Choroid plexus epithelial cell (primary cell): ENCODE data around the gene SLC16A7.

ENCODE experiments used
- DNase-seq: peaks from one replicate; pipeline ENCODE4 v3.0.0-alpha.2; 2010; ENCODE audit warnings: low read depth
- H3K4me3 ChIP-seq: 2 replicates; pipeline ENCODE4 v1.5.1; 2011; ENCODE audit warnings: low read depth, mild to moderate bottlenecking, control low read depth, low read length, moderate library complexity
- TF ChIP-seq, protein P1 (sequence below): conservative IDR thresholded peaks from 2 replicates; pipeline ENCODE4 v1.5.1; 2011; ENCODE audit warnings: low read depth, mild to moderate bottlenecking, control low read depth, inconsistent platforms, low read length, moderate library complexity

Gene SLC16A7

DNA sequence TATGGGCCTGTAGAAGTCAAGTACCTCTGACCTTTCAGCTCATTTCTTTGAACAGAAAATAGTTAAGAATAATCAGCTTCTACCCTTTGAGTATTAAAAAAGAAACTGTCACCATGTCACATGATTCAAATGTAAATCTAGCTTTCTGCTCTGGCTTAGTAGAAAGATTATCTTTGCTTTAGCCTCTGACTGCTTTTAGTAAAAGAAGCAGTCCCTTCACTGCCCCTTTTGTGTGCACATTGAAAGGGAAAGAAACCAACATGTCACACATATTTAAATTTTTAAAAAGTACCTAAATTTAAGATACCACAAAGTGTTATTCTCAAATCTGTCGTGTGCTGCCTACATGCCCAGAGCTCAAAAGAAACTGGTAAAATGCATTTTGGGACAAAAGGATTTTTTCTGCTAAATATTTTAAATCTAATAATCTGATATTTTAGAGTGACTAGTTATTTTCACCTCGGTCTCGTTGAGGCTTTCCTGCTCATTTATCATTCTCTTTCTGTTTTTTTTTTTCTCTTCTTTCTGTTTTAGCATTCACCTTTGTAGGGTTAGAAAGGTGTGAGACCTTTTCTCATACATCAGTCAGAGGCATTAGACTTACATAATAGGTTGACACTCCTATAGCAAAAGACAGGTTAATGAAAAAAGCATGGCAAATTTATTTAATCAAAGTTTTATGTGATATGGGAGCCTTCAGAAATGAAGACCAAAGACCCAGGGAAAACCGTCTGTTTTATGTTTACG, 41.3 kb downstream of the SLC16A7 start:
- TF ChIP-seq, protein P1, sequence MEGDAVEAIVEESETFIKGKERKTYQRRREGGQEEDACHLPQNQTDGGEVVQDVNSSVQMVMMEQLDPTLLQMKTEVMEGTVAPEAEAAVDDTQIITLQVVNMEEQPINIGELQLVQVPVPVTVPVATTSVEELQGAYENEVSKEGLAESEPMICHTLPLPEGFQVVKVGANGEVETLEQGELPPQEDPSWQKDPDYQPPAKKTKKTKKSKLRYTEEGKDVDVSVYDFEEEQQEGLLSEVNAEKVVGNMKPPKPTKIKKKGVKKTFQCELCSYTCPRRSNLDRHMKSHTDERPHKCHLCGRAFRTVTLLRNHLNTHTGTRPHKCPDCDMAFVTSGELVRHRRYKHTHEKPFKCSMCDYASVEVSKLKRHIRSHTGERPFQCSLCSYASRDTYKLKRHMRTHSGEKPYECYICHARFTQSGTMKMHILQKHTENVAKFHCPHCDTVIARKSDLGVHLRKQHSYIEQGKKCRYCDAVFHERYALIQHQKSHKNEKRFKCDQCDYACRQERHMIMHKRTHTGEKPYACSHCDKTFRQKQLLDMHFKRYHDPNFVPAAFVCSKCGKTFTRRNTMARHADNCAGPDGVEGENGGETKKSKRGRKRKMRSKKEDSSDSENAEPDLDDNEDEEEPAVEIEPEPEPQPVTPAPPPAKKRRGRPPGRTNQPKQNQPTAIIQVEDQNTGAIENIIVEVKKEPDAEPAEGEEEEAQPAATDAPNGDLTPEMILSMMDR, result no peak
- no peak for DNase-seq

DNA sequence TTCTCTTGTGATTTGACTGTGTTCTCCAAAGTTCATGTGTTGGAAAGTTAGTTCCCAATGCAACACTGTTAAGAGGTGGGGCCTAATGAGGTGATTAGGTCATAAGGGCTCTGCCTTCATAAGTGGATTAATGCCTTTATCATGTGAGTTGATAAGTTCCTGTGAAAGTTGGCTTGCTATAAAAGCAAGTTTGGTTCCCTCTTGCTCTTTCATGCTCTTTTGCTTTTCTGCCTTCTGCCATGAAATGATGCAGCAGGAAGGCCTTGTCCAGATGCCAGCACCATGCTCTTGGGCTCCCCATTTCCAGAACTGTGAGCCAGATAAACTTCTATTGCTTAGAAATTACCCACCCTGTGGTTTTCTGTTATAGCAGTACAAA, 41.9 kb downstream of the SLC16A7 start:
- H3K4me3 ChIP-seq, result no peak overlapping the region
- no peak for DNase-seq
- TF ChIP-seq, protein P1, result no peak

More for the DNA sequence above, 41.3 kb downstream of the SLC16A7 start:
- H3K4me3 ChIP-seq, result no peak overlapping the region

DNA sequence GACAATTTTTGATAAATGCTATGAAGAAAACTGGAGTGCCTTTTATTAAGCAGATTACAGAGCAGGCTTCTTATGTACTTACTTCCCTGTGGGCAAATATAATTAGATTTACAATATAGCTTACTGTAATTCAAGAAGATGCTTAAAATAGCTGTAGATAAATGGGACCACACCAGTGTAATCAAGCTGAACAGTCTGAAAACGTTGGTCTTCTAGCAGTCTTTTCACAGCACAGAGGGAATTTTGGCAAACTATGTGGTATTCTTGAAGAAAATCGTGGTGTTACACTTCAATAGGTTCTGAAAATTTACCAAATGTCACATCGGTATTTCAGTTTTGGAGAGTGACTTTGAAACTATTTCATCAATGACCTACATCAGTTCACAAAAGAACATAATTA, 47.7 kb downstream of the SLC16A7 start:
- TF ChIP-seq, protein P1, result no peak
- no peak for DNase-seq
- no peak overlapping the region for H3K4me3 ChIP-seq

DNA sequence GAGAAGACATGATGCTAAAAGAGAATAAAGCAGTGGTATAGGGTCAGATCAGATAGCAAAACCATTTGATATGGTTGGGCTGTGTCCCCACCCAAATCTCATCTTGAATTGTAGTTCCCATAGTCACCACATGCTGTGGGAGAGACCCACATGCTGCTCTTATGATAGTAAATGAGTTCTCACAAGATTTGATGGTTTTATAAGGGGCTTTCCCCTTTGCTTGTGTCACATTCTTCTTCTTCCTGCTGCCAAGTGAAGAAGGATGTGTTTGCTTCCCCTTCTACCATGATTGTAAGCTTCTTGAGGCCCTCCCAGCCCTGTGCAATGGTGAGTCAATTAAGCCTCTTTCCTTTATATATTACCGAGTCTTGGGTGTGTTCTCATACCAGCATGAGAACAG, 49.4 kb downstream of the SLC16A7 start:
- TF ChIP-seq, protein P1, result no peak
- no peak for DNase-seq
- H3K4me3 ChIP-seq, result no peak overlapping the region

DNA sequence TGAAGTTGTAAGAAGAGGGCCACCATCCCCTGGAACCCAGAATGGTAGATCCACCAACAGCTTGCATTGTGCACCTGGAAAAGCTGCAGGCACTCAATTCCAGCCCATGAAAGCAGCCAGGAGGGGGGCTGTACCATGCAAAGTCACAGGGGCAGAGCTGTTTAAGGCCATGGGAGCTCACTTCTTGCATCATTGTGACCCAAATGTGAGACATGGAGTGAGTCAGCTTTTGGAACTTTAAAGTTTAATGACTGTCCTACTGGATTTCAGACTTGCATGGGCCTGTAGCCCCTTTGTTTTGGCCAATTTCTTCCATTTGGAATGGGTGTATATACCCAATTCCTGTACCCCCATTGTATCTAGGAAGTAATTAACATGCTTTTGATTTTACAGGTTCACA, 50.8 kb downstream of the SLC16A7 start:
- DNase-seq, result no peak
- TF ChIP-seq, protein P1, result no peak
- H3K4me3 ChIP-seq, result no peak overlapping the region

DNA sequence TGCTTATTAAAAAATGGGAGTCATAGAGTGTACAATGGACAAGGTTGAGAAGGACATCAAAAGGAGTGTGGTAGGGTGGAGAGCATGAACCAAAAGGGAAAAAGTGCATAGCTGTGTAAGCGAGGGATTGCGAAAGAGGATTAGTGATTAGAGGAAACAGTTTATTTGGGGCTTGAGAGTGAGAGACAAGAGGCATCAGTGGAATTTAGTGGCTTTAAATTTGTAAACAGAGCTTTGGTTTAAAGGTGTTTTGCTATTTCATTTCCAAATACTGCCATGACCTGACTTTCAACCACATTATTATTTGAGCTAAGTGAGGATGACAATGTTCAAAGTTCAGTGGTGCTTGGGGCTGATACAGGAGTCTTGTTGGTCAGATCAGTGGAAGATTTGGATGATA, 53.4 kb downstream of the SLC16A7 start:
- TF ChIP-seq, protein P1, result no peak
- H3K4me3 ChIP-seq, result no peak overlapping the region
- DNase-seq, result no peak

DNA sequence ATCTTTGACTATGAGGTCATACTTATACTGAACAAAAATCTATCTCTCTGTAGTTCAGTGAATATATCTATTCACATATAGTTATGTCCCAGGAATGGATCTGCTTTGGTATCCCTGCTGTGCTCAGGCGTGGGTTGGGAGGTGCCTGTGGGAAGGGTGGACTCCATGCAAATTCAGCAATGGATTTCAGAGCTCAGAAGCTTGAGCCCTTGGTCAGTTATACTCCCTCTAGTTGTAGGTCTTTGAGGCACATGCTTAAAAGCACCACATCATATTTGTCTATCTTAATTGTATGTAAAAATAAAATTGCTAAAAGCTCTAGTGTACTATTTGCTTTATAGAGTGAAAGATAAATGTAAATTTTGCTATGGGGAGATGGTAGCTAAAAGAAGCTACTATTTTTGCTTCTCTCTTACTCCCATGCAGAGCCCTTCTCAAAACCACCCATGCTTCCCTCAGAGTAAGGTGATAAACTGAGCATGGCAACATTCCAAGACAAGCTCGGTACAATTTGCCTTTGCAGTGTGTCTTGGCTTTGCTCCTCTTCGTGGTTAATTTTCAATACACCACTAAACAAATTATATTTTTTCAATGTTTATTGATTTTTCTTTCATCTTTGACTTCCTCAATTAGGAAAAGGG, 54.9 kb downstream of the SLC16A7 start:
- no peak overlapping the region for H3K4me3 ChIP-seq
- peak; percentile 56 for DNase-seq
- TF ChIP-seq, protein P1, result peak; percentile 39
